Neural cell (in vitro differentiated cells): ENCODE results near the gene TOM1L1. TPM values are rescaled to one million over a fixed set of nuclear protein-coding genes. Genes with fewer than 3 reads are reported as not detected.

Source experiments
- H2AFZ ChIP-seq: fragments of 200-600, 300-800 bp; sonication (generic), shearing (Covaris generic); 2 replicates; pipeline ENCODE4 v1.6.0; 2014; ENCODE audit warnings: low read depth, mild to moderate bottlenecking, antibody characterized with exemption, low read length, moderate library complexity
- H3F3A ChIP-seq: fragments of 200-600 bp; shearing (Covaris generic); 2 replicates; pipeline ENCODE4 v1.6.1; 2016; ENCODE audit warnings: mild to moderate bottlenecking, moderate library complexity, mixed read lengths, antibody characterized with exemption, low read length; ENCODE audit not compliant: insufficient read depth, poor library complexity, severe bottlenecking
- H3K27ac ChIP-seq: fragments of 200-600, 300-800 bp; sonication (generic), shearing (Covaris generic); 2 replicates; pipeline ENCODE4 v1.5.1; 2014; ENCODE audit warnings: mild to moderate bottlenecking, low read length, moderate library complexity
- H3K27me3 ChIP-seq: fragments of 300-800, 200-600 bp; sonication (generic), shearing (Covaris generic); 2 replicates; pipeline ENCODE4 v1.6.0; 2014; ENCODE audit warnings: mild to moderate bottlenecking, low read depth, low read length, moderate library complexity; ENCODE audit not compliant: insufficient read depth
- H3K36me3 ChIP-seq: fragments of 300-800, 200-600 bp; sonication (generic), shearing (Covaris generic); 2 replicates; pipeline ENCODE4 v1.5.1; 2014; ENCODE audit warnings: mild to moderate bottlenecking, antibody characterized with exemption, low read length, moderate library complexity; ENCODE audit not compliant: insufficient read depth
- H3K4me2 ChIP-seq: fragments of 300-800, 200-600 bp; sonication (generic), shearing (Covaris generic); 2 replicates; pipeline ENCODE4 v1.6.0; 2014; ENCODE audit warnings: mild to moderate bottlenecking, low read length
- H3K4me3 ChIP-seq: fragments of 300-800, 200-600 bp; sonication (generic), shearing (Covaris generic); 2 replicates; pipeline ENCODE4 v1.5.1; 2014; ENCODE audit warnings: mild to moderate bottlenecking, low read length, moderate library complexity
- H3K79me2 ChIP-seq: fragments of 200-600 bp; shearing (Covaris generic); replicated peaks from 2 replicates; pipeline ENCODE4 v1.6.0; 2014; ENCODE audit warnings: mild to moderate bottlenecking, low read length, moderate library complexity; ENCODE audit not compliant: insufficient read depth
- H3K9ac ChIP-seq: fragments of 300-800, 200-600 bp; sonication (generic), shearing (Covaris generic); 2 replicates; pipeline ENCODE4 v1.6.1; 2016; ENCODE audit warnings: mild to moderate bottlenecking, low read length, mixed read lengths
- H3K9me2 ChIP-seq: fragments of 200-600 bp; shearing (Covaris generic); 2 replicates; pipeline ENCODE4 v1.6.1; 2016; ENCODE audit warnings: mild to moderate bottlenecking, low read length, mixed read lengths; ENCODE audit not compliant: insufficient read depth
- H3K9me3 ChIP-seq: fragments of 200-600, 300-800 bp; sonication (generic), shearing (Covaris generic); 2 replicates; pipeline ENCODE4 v1.6.1; 2016; ENCODE audit warnings: mild to moderate bottlenecking, mixed run types, low read length, moderate library complexity, mixed read lengths
- H4K20me1 ChIP-seq: fragments of 200-600 bp; shearing (Covaris generic); 2 replicates; pipeline ENCODE4 v1.6.1; 2016; ENCODE audit warnings: mild to moderate bottlenecking, mixed run types; ENCODE audit not compliant: insufficient read depth
- CTCF ChIP-seq: fragments of 450-650 bp; IDR thresholded peaks from 2 replicates; pipeline ENCODE4 v1.5.1; 2014; ENCODE audit warnings: antibody characterized with exemption, mild to moderate bottlenecking, moderate library complexity; ENCODE audit not compliant: poor library complexity, severe bottlenecking
- EP300 ChIP-seq: fragments of 450-650 bp; conservative IDR thresholded peaks from 2 replicates; pipeline ENCODE4 v1.6.1; 2014; ENCODE audit warnings: antibody characterized with exemption, mild to moderate bottlenecking, moderate library complexity; ENCODE audit not compliant: poor library complexity, severe bottlenecking
- EZH2 ChIP-seq: fragments of 200-600, 300-800 bp; shearing (Covaris generic), sonication (generic); IDR thresholded peaks from 2 replicates; pipeline ENCODE4 v1.6.1; 2014; ENCODE audit warnings: antibody characterized with exemption, low read length, borderline replicate concordance, mild to moderate bottlenecking; ENCODE audit not compliant: insufficient read depth, poor library complexity, severe bottlenecking
- MXI1 ChIP-seq: fragments of 450-650 bp; conservative IDR thresholded peaks from 2 replicates; pipeline ENCODE4 v1.6.1; 2014; ENCODE audit warnings: antibody characterized with exemption, mild to moderate bottlenecking; ENCODE audit not compliant: poor library complexity, severe bottlenecking
- POLR2AphosphoS5 ChIP-seq: IDR thresholded peaks from 2 replicates; pipeline ENCODE4 v1.6.1; 2012
- RAD21 ChIP-seq: fragments of 450-650 bp; conservative IDR thresholded peaks from 2 replicates; pipeline ENCODE4 v1.6.1; 2014; ENCODE audit warnings: antibody characterized with exemption, mild to moderate bottlenecking, moderate library complexity
- SMC3 ChIP-seq: fragments of 450-650 bp; conservative IDR thresholded peaks from 2 replicates; pipeline ENCODE4 v1.6.1; 2014; ENCODE audit warnings: antibody characterized with exemption, mild to moderate bottlenecking, moderate library complexity; ENCODE audit not compliant: poor library complexity
- TAF1 ChIP-seq: IDR thresholded peaks from 2 replicates; pipeline ENCODE4 v1.6.1; 2012; ENCODE audit warnings: low read depth
- polyA plus RNA-seq: library from polyadenylated mRNA; depleted of rRNA; stranded (reverse); fragments of >200 nt; gene quantifications from 2 replicates; pipeline ENCODE4 v1.2.3, GENCODE V29; 2014
- TF ChIP-seq, protein P1 (sequence below): IDR thresholded peaks from 2 replicates; pipeline ENCODE4 v1.6.1; 2012; ENCODE audit warnings: borderline replicate concordance

Gene TOM1L1
- polyA plus RNA-seq, 1 donor from 2014 or later, result 13.6 TPM

GRCh38 chr17:54863176-54863575 lies 37.5 kb upstream of the TOM1L1 start:
- Histone ChIP-seq H3K27me3 (no peaks in the 10 kb centered on the region), H3K36me3 (no peaks in the 10 kb centered on the region), H4K20me1 (no peaks in the 10 kb centered on the region), H3K27ac (no peak overlapping the region), H3K79me2 (no peaks in the 10 kb centered on the region), H3K9ac (no peak overlapping the region), H2AFZ (no peak overlapping the region), H3K4me2 (no peak overlapping the region), H3F3A (no peaks in the 10 kb centered on the region), H3K4me3 (no peak overlapping the region), H3K9me2 (no peaks in the 10 kb centered on the region), H3K9me3 (no peaks in the 10 kb centered on the region)
- TF ChIP-seq EP300, result no peak
- TF ChIP-seq EZH2, result no peak
- TF ChIP-seq POLR2AphosphoS5, result no peak
- TF ChIP-seq, protein P1, sequence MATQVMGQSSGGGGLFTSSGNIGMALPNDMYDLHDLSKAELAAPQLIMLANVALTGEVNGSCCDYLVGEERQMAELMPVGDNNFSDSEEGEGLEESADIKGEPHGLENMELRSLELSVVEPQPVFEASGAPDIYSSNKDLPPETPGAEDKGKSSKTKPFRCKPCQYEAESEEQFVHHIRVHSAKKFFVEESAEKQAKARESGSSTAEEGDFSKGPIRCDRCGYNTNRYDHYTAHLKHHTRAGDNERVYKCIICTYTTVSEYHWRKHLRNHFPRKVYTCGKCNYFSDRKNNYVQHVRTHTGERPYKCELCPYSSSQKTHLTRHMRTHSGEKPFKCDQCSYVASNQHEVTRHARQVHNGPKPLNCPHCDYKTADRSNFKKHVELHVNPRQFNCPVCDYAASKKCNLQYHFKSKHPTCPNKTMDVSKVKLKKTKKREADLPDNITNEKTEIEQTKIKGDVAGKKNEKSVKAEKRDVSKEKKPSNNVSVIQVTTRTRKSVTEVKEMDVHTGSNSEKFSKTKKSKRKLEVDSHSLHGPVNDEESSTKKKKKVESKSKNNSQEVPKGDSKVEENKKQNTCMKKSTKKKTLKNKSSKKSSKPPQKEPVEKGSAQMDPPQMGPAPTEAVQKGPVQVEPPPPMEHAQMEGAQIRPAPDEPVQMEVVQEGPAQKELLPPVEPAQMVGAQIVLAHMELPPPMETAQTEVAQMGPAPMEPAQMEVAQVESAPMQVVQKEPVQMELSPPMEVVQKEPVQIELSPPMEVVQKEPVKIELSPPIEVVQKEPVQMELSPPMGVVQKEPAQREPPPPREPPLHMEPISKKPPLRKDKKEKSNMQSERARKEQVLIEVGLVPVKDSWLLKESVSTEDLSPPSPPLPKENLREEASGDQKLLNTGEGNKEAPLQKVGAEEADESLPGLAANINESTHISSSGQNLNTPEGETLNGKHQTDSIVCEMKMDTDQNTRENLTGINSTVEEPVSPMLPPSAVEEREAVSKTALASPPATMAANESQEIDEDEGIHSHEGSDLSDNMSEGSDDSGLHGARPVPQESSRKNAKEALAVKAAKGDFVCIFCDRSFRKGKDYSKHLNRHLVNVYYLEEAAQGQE, result no peak
- TF ChIP-seq RAD21, result no peak
- TF ChIP-seq TAF1, result no peak
- no peak for TF ChIP-seq MXI1
- no peak for TF ChIP-seq SMC3
- TF ChIP-seq CTCF, result no peak

DNA sequence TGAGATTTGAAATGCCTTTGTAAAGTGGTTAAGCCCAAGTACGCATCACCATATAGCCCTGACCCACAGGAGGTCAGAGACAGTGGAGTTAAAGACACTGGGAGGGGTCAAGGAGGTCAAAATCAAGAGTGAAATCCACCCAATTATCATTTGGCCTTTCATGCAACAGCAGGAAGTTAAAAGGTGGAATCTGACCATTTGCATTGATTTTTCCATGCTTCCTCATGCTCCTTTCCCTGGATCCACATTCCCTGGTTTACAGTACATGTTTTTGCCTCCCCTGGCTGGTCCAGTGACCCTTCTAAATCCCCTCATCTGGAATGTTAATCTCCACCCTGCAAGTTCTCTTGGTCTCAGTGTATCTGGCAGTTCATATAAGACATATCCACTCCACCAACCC lies 36.6 kb upstream of the TOM1L1 start:
- Histone ChIP-seq H3F3A (no peaks in the 10 kb centered on the region), H3K79me2 (no peaks in the 10 kb centered on the region), H2AFZ (no peak overlapping the region), H3K4me2 (no peak overlapping the region), H3K27me3 (no peaks in the 10 kb centered on the region), H3K9me3 (no peaks in the 10 kb centered on the region), H3K36me3 (no peaks in the 10 kb centered on the region), H3K27ac (no peak overlapping the region), H3K4me3 (peak overlapping the region; percentile 36), H3K9me2 (no peaks in the 10 kb centered on the region), H3K9ac (no peak overlapping the region), H4K20me1 (no peaks in the 10 kb centered on the region)
- no peak for TF ChIP-seq CTCF
- TF ChIP-seq SMC3, result no peak
- no peak for TF ChIP-seq EZH2
- no peak for TF ChIP-seq MXI1
- TF ChIP-seq EP300, result no peak
- no peak for TF ChIP-seq TAF1
- TF ChIP-seq RAD21, result no peak
- TF ChIP-seq POLR2AphosphoS5, result no peak
- TF ChIP-seq, protein P1, result no peak
